HepG2 (cell line): ENCODE results near the gene BIRC3. TPM values are rescaled to one million over a fixed set of nuclear protein-coding genes. Genes with fewer than 3 reads are reported as not detected.

Source experiments
- AGO2 ChIP-seq: fragments of 200-400 bp; formaldehyde crosslinking; optimal IDR thresholded peaks from 2 replicates; pipeline ENCODE3; 2017; ENCODE audit warnings: mild to moderate bottlenecking, low read depth, low read length, moderate library complexity
- FLYWCH1 ChIP-seq: sonication (generic); formaldehyde crosslinking; IDR thresholded peaks from 2 replicates; pipeline ENCODE4 v1.8.1; 2023; ENCODE audit warnings: mild to moderate bottlenecking, missing genetic modification reagents
- FOXM1 ChIP-seq: sonication (generic); formaldehyde crosslinking; IDR thresholded peaks from 2 replicates; pipeline ENCODE4 v1.5.0; 2020; ENCODE audit warnings: missing genetic modification reagents
- GATA4 ChIP-seq: sonication (generic); IDR thresholded peaks from 2 replicates; pipeline ENCODE4 v1.6.1; 2016; ENCODE audit warnings: antibody characterized with exemption, low read depth, borderline replicate concordance
- HNF4A ChIP-seq: sonication (generic); formaldehyde crosslinking; IDR thresholded peaks from 2 replicates; pipeline ENCODE4 v1.4.0; 2020; ENCODE audit warnings: missing genetic modification reagents
- HOXA9 ChIP-seq: sonication (generic); formaldehyde crosslinking; IDR thresholded peaks from 2 replicates; pipeline ENCODE4 v1.8.1; 2022; ENCODE audit warnings: missing genetic modification reagents, mild to moderate bottlenecking, moderate library complexity, borderline replicate concordance
- HOXD1 ChIP-seq: sonication (generic); formaldehyde crosslinking; IDR thresholded peaks from 2 replicates; pipeline ENCODE4 v1.5.0; 2020; ENCODE audit warnings: missing genetic modification reagents
- ISX ChIP-seq: sonication (generic); formaldehyde crosslinking; conservative IDR thresholded peaks from 2 replicates; pipeline ENCODE4 v1.5.0; 2020; ENCODE audit warnings: missing genetic modification reagents
- JARID2 ChIP-seq: sonication (generic); formaldehyde crosslinking; IDR thresholded peaks from 2 replicates; pipeline ENCODE4 v1.8.1; 2023; ENCODE audit warnings: missing genetic modification reagents, inconsistent platforms; ENCODE audit not compliant: insufficient replicate concordance
- MAFK ChIP-seq, 2 experiments: IDR thresholded peaks in 1 of 2; conservative IDR thresholded peaks in 1 of 2; 2 replicates each; pipeline ENCODE4 v1.6.1; 2011; ENCODE audit warnings: improper control_type of control experiment in 2 of 2, low read length in 2 of 2
- PBX3 ChIP-seq: sonication (generic); formaldehyde crosslinking; IDR thresholded peaks from 2 replicates; pipeline ENCODE4 v1.8.1; 2023; ENCODE audit warnings: missing genetic modification reagents, inconsistent platforms, borderline replicate concordance
- SKIL ChIP-seq: sonication (generic); formaldehyde crosslinking; IDR thresholded peaks from 2 replicates; pipeline ENCODE4 v1.8.0; 2022; ENCODE audit warnings: missing genetic modification reagents, mild to moderate bottlenecking, moderate library complexity, borderline replicate concordance
- STAG1 ChIP-seq: sonication (generic); formaldehyde crosslinking; IDR thresholded peaks from 2 replicates; pipeline ENCODE4 v1.4.0; 2020; ENCODE audit warnings: missing genetic modification reagents
- TAF1 ChIP-seq: sonication (generic); formaldehyde crosslinking; IDR thresholded peaks from 2 replicates; pipeline ENCODE4 v1.4.0; 2020; ENCODE audit warnings: missing genetic modification reagents
- THAP7 ChIP-seq: sonication (generic); formaldehyde crosslinking; IDR thresholded peaks from 2 replicates; pipeline ENCODE4 v1.8.1; 2023; ENCODE audit warnings: mild to moderate bottlenecking, missing genetic modification reagents
- ZHX2 ChIP-seq, 2 experiments: sonication (generic) in 1 of 2; formaldehyde crosslinking in 1 of 2; IDR thresholded peaks; 2 replicates each; pipeline versions ENCODE4 v1.6.1 to v1.9.0; 2014 to 2022; ENCODE audit warnings: antibody characterized with exemption in 1 of 2, borderline replicate concordance in 1 of 2, inconsistent platforms in 1 of 2, low read depth in 1 of 2, missing genetic modification reagents in 1 of 2
- ZNF263 ChIP-seq: sonication (generic); formaldehyde crosslinking; IDR thresholded peaks from 2 replicates; pipeline ENCODE4 v1.4.0; 2020; ENCODE audit warnings: missing genetic modification reagents
- ZNF644 ChIP-seq: IDR thresholded peaks from 2 replicates; pipeline ENCODE4 v1.6.1; 2016; ENCODE audit warnings: low read depth
- ZNF703 ChIP-seq: sonication (generic); formaldehyde crosslinking; IDR thresholded peaks from 2 replicates; pipeline ENCODE4 v1.5.1; 2020; ENCODE audit warnings: missing genetic modification reagents, mild to moderate bottlenecking, moderate library complexity, borderline replicate concordance
- ZNF766 ChIP-seq: sonication (generic); formaldehyde crosslinking; IDR thresholded peaks from 2 replicates; pipeline ENCODE4 v1.5.0; 2020; ENCODE audit warnings: missing genetic modification reagents, borderline replicate concordance
- polyA plus RNA-seq, 8 experiments: library from polyadenylated mRNA; depleted of rRNA in 3 of 8; stranded (reverse) in 7 of 8; unstranded in 1 of 8; fragments of >200 nt; fragmentation: Illumina TruSeq in 4 of 8; extraction: Trizol in 4 of 8; gene quantifications; 2 replicates each; pipeline versions ENCODE4 v1.2.1 to v1.2.3, GENCODE V29; 2011 to 2016; ENCODE audit warnings: low read depth in 4 of 8, missing spikeins in 1 of 8, mixed read lengths in 1 of 8; ENCODE audit not compliant: insufficient read depth in 1 of 8
- total RNA-seq, 5 experiments: library from RNA; depleted of rRNA; stranded (reverse); fragments of >200 nt; fragmentation: Illumina TruSeq; extraction: Trizol; gene quantifications; 2 replicates each; pipeline ENCODE4 v1.2.3, GENCODE V29; 2016; ENCODE audit warnings: low read depth in 1 of 5

BIRC3 gene
- total and polyA plus RNA-seq, 2 of the 13 experiments (the other 11 are each of a cell fraction or from before 2014, with no cell fraction given): 0.41 to 4.2 TPM

GRCh38 chr11:102317099-102317767, at the start of gene BIRC3 (continued):
- TF ChIP-seq AGO2 (no peak), HOXD1 (CRISPR knock-in tag) (no peak), HNF4A (CRISPR knock-in tag) (no peak), PBX3 (CRISPR knock-in tag) (no peak), FLYWCH1 (no peak), HOXA9 (CRISPR knock-in tag) (no peak), ISX (CRISPR knock-in tag) (no peak), JARID2 (CRISPR knock-in tag) (no peak), ZNF644 (no peak), GATA4 (no peak), FOXM1 (CRISPR knock-in tag) (no peak), STAG1 (no peak), SKIL (no peak), ZHX2 (IDR thresholded peaks at IDR 0.05; ENCODE audit: low read depth) (peak; percentile 46; the same call in 1 of the 2 replicates), ZHX2 (CRISPR knock-in tag; IDR thresholded peaks at IDR 0.05; ENCODE audit: borderline replicate concordance) (no peak), THAP7 (peak; percentile 39; the same call in 1 of the 2 replicates), ZNF263 (CRISPR knock-in tag) (peak; percentile 56; the same call in 1 of the 2 replicates), TAF1 (CRISPR knock-in tag) (peak; percentile 42; the same call in 1 of the 2 replicates), ZNF766 (CRISPR knock-in tag) (no peak), MAFK (conservative IDR thresholded peaks at IDR 0.05 in 1 of 2, IDR thresholded peaks at IDR 0.05 in 1 of 2; ENCODE audit: low read length in 2 of 2) (no peak), ZNF703 (CRISPR knock-in tag) (0 out of 2 replicates have a peak, but pooled peaks have one; percentile 86)
